GM12878 (cell line): ENCODE results near the gene MXD1. TPM values are rescaled to one million over a fixed set of nuclear protein-coding genes. Genes with fewer than 3 reads are reported as not detected.

Experiments
- FOS ChIP-seq: IDR thresholded peaks from 3 replicates; pipeline ENCODE4 v1.6.1; 2011; ENCODE audit warnings: borderline replicate concordance; ENCODE audit not compliant: insufficient read length; ENCODE audit errors: extremely low read depth
- NRF1 ChIP-seq: conservative IDR thresholded peaks from 2 replicates; pipeline ENCODE4 v1.6.1; 2011; ENCODE audit warnings: mild to moderate bottlenecking, low read depth, low read length, improper control_type of control experiment
- SP1 ChIP-seq: IDR thresholded peaks from one replicate; pipeline ENCODE4 v1.6.1; 2011; ENCODE audit warnings: low read depth, low read length
- polyA plus RNA-seq, 11 experiments: library from polyadenylated mRNA; depleted of rRNA in 4 of 11; unstranded in 6 of 11; stranded (reverse) in 5 of 11; fragments of >200 nt; fragmentation: Nextera tagmentation in 4 of 11; fragmentation: Illumina TruSeq in 1 of 11; extraction: Ambion mirVana in 4 of 11; extraction: Trizol in 1 of 11; gene quantifications; 1 replicate in 1 of 11; 2 replicates in 10 of 11; pipeline versions ENCODE4 v1.2.1 to v1.2.3, GENCODE V29; 2011 to 2016; ENCODE audit warnings: inconsistent platforms in 2 of 11, missing spikeins in 2 of 11, low read depth in 1 of 11
- total RNA-seq, 4 experiments: library from RNA; depleted of rRNA in 3 of 4; stranded (reverse); fragments of >200 nt in 3 of 4; fragmentation: Illumina TruSeq in 1 of 4; extraction: Trizol in 1 of 4; gene quantifications; 2 replicates each; pipeline versions ENCODE4 v1.2.1 to v1.2.3, GENCODE V29; 2013 to 2021
- TF ChIP-seq, protein P1 (sequence below): fragments of 150-350 bp; IDR thresholded peaks from 2 replicates; pipeline ENCODE4 v1.6.1; 2014; ENCODE audit warnings: mild to moderate bottlenecking, low read depth, low read length
- TF ChIP-seq, protein P2 (sequence below): fragments of 450-650 bp; IDR thresholded peaks from 2 replicates; pipeline ENCODE4 v1.6.1; 2017; ENCODE audit warnings: low read depth, mild to moderate bottlenecking, moderate library complexity
- TF ChIP-seq, protein P3 (sequence below): fragments of 450-650 bp; formaldehyde crosslinking; IDR thresholded peaks from 2 replicates; pipeline ENCODE4 v1.4.0; 2022; ENCODE audit warnings: mild to moderate bottlenecking, moderate library complexity

Gene MXD1
- total and polyA plus RNA-seq, 10 of the 15 experiments (the other 5 are each of a cell fraction or from before 2014, with no cell fraction given) = 2.2 to 10.2 (median 3.3) TPM

DNA sequence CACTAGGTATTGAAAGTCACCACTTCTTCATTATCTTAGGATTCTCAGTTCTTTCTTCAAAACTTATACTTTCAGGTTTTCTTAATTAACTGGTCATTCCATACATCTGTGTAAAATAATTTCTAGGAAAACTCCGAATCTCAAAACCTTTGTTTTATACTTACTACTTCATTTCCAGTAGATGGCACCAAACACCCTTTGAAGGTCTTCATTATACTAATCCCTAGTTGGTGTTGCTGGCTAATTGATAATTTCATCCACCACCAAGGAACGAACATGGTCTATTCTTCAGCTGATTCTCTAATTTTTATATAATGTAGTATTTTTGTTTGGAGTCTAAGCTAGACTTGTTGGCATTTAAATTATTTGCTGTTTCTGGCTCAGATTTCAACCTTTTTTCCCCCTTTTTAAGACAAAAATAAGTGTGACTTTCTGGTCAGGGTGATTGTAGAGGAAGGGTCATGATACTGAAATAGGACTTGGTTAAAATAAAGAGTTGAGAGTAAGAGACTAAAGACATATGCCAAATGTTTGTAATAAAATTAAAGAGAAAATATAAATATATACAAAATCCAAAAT lies 2.8 kb upstream of the MXD1 start (continued):
- TF ChIP-seq, protein P1, sequence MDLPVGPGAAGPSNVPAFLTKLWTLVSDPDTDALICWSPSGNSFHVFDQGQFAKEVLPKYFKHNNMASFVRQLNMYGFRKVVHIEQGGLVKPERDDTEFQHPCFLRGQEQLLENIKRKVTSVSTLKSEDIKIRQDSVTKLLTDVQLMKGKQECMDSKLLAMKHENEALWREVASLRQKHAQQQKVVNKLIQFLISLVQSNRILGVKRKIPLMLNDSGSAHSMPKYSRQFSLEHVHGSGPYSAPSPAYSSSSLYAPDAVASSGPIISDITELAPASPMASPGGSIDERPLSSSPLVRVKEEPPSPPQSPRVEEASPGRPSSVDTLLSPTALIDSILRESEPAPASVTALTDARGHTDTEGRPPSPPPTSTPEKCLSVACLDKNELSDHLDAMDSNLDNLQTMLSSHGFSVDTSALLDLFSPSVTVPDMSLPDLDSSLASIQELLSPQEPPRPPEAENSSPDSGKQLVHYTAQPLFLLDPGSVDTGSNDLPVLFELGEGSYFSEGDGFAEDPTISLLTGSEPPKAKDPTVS = no peak
- TF ChIP-seq FOS (no peak), NRF1 (no peak), SP1 (no peak)
- TF ChIP-seq, protein P2, sequence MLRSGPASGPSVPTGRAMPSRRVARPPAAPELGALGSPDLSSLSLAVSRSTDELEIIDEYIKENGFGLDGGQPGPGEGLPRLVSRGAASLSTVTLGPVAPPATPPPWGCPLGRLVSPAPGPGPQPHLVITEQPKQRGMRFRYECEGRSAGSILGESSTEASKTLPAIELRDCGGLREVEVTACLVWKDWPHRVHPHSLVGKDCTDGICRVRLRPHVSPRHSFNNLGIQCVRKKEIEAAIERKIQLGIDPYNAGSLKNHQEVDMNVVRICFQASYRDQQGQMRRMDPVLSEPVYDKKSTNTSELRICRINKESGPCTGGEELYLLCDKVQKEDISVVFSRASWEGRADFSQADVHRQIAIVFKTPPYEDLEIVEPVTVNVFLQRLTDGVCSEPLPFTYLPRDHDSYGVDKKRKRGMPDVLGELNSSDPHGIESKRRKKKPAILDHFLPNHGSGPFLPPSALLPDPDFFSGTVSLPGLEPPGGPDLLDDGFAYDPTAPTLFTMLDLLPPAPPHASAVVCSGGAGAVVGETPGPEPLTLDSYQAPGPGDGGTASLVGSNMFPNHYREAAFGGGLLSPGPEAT = 0 out of 2 replicates have a peak, but pooled peaks have one; percentile 32
- TF ChIP-seq, protein P3, sequence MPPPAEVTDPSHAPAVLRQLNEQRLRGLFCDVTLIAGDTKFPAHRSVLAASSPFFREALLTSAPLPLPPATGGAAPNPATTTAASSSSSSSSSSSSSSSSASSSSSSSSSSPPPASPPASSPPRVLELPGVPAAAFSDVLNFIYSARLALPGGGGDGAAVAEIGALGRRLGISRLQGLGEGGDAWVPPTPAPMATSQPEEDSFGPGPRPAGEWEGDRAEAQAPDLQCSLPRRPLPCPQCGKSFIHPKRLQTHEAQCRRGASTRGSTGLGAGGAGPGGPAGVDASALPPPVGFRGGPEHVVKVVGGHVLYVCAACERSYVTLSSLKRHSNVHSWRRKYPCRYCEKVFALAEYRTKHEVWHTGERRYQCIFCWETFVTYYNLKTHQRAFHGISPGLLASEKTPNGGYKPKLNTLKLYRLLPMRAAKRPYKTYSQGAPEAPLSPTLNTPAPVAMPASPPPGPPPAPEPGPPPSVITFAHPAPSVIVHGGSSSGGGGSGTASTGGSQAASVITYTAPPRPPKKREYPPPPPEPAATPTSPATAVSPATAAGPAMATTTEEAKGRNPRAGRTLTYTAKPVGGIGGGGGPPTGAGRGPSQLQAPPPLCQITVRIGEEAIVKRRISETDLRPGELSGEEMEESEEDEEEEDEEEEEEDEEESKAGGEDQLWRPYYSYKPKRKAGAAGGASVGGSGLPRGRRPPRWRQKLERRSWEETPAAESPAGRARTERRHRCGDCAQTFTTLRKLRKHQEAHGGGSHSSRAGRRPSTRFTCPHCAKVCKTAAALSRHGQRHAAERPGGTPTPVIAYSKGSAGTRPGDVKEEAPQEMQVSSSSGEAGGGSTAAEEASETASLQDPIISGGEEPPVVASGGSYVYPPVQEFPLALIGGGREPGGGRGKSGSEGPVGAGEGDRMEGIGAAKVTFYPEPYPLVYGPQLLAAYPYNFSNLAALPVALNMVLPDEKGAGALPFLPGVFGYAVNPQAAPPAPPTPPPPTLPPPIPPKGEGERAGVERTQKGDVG (CRISPR knock-in tag) = no peak
